C4-2B (cell line): ENCODE measurements around the gene ATG101.

ENCODE experiments used
- CTCF ChIP-seq: fragments of 450-650 bp; conservative IDR thresholded peaks from 2 replicates; pipeline ENCODE4 v1.5.1; 2017; ENCODE audit warnings: mild to moderate bottlenecking
- ZFX ChIP-seq: fragments of 450-650 bp; IDR thresholded peaks from 2 replicates; pipeline ENCODE4 v1.6.1; 2017

GRCh38 chr12:52091869-52092268 is 22.1 kb downstream of the ATG101 start:
- TF ChIP-seq CTCF (no peak), ZFX (no peak)
